ENCODE data around the gene BTBD17.
"Not testable (repeated sequence)": the region's sequence is repeated elsewhere in the genome, so short reads cannot be mapped to it uniquely, and the experiment has no call there.

BTBD17 gene, protein sequence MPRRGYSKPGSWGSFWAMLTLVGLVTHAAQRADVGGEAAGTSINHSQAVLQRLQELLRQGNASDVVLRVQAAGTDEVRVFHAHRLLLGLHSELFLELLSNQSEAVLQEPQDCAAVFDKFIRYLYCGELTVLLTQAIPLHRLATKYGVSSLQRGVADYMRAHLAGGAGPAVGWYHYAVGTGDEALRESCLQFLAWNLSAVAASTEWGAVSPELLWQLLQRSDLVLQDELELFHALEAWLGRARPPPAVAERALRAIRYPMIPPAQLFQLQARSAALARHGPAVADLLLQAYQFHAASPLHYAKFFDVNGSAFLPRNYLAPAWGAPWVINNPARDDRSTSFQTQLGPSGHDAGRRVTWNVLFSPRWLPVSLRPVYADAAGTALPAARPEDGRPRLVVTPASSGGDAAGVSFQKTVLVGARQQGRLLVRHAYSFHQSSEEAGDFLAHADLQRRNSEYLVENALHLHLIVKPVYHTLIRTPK

DNA sequence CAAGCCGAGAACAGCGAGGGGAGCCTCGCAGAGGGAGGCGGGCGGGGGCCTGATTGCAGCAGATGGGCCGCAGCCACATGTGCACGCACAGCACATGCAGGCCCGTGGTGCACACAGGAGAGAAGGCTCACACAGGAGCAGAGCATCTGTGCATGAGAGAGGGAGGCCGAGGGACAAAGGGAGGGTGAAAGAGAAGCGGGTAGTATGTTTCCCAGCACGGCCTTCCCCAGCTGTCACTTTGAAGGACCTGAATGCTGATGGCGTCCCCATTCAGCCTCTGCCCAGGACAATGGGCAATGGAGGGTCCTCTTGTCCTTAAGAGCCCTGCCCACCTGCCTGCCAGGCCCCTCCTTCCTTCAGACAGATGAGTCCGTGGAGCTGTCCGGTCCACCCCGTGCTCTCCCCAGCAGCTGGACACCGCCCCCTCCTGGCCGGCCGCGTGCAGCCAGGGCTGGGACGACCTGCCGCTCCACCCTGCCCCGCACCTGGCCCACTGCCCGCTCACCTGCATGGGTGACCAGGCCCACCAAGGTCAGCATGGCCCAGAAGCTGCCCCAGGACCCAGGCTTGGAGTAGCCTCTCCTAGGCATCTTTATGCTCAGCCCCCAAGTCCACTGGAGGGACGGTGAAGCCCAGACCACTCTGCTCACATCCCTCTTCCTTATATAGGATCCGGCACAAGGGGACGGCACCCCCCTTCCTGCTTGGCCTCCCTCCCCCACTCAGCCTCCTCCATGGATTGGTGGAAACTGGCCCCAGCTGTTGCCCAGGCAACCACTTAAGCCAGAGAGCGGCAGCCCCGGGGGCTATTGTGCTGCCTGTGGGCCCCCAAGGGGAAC lies at the start of gene BTBD17:
BTBD17 (minus strand) TSS at position 639 of the 839 bp plus-strand sequence; CDS start at position 590, 49 bp downstream.
- in situ Hi-C loops (cut with HindIII; ENCODE audit: low sequenced_read_pairs), result no loop called here

DNA sequence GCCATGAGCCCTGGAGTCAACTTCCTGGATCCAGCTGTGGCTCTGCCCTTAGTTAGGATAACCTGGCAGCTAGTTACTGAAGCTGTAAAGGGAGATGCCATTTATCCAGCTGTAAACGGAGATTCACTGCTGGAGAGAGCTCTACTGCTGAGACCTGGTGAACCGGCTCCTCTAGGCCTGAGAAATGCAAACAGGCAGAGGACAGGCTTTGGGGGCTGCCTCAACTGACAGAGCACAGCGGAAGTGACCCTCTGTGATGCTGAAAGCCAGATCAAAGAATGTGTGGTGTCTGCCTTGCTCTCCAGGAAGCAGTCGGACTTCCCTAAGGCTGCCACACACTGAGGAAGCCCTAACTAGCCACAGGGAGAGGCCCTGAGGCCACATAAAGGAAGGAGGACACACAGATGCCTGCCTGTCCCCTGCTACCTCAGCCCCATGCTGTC lies 48.4 kb upstream of the BTBD17 start:
- in situ Hi-C loops (cut with HindIII; ENCODE audit: low sequenced_read_pairs), result no loop called here

DNA sequence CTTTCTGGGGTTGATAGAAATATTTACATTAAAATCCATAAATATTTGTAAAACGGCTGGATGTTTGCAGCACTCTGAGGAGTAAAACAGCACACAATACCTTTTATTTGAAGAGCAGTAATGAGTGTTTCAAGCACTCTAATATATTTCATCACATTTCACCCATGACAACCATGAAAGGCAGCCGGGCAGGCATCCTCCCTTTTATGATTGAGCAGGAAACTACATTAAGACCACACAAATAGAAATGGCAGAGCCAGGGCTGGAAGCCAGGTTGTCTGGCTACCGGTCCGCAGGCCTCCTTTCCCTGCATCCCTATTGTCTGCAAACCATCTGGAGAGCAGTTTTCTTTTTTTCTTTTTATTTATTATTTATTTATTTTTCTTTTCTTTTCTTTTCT lies 47.1 kb upstream of the BTBD17 start:
- in situ Hi-C loops (cut with HindIII; ENCODE audit: low sequenced_read_pairs), result no loop called here

DNA sequence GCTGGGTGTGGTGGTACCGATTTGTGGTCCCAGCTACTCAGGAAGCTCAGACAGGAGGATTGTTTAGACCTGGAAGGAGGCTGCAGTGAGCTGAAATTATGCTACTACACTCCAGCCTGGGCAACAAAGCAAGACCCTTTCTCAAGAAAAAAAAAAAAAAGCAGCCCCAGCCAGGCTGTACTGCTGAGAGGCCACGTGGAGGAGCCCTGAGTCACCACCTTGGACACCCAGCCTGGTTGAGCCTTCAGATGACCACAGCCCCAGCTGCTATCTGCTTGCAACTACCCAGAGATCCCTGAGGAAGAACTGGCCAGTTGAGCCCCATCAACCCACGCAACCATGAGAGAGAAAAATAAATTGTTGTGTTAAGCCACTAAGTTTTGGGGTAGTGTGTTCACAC lies 46.6 kb upstream of the BTBD17 start:
- in situ Hi-C loops (cut with HindIII; ENCODE audit: low sequenced_read_pairs), result no loop called here

DNA sequence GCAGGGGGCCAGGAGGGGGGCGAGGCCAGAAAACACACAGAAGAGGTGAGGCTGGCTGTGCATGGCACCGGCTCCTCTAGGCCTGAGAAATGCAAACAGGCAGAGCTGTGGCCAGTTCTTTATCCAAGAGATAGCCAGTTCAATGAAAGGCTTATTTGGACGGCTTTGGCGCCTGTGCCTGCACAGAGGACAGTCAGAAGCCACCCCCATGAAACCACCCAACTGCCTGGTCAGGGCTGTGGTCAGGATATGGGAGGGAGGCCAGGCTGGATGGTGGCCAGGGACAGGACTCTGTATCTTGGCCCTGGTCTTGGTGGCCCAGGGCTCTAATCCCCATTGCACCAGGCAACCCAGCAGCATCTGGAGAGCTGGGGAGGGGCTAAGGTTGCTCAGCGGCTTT lies 45.7 kb upstream of the BTBD17 start:
- in situ Hi-C loops (cut with HindIII; ENCODE audit: low sequenced_read_pairs), result no loop called here

DNA sequence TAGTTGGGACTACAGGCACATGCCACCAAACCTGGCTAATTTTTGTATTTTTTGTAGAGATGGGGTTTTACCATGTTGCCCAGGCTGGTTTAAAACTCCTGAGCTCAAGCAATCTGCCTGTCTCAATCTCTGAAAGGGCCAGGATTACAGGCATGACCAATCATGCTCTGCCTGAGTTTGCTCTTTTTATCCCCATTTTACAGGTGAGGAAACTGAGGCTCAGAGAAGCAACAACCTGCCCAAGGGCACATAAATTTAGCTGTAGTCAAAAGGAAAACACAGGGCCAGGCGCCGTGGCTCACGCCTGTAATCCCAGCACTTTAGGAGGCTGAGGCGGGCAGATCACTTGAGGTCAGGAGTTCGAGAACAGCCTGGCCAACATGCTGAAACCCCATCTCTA lies 43.6 kb upstream of the BTBD17 start:
- in situ Hi-C loops (cut with HindIII; ENCODE audit: low sequenced_read_pairs), result not testable (repeated sequence)

DNA sequence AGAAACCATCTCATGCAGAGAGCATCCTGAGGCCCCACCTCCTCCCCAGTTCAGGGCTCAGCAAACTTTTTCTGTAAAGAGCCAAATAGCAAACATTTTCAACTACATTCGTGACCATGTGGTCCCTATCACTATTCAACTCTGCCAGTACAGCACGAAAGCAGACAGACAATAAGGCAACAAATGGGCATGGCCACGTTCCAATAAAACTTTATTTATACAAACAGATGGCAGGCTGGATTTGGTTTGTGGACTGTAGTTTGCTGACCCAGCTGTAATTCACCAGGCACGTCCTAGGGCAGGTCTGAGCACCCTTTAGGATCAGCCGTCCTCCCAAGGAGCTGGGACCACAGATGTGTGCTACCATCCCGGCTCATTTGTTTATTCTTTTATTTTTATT lies 43.1 kb upstream of the BTBD17 start:
- in situ Hi-C loops (cut with HindIII; ENCODE audit: low sequenced_read_pairs), result no loop called here

DNA sequence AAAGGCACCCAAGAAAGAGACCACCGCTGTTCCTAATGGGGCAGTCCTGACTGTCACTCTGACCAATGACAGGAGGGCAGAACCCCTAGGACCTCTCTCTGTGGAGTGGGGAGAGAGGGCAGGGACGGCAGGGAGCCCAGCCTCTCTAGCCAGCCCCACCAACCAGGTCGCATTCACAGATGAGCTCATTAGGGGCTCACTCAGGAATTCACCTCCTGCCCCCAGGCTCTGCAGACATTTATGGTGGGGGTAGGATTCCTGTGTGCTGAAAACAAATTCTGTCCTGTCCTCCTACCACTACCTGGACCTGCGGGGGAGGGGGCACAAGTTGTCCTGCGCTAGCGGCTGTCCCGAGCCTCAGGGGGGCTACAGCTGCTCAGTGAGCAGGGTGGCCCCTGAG lies 42.5 kb upstream of the BTBD17 start:
- in situ Hi-C loops (cut with HindIII; ENCODE audit: low sequenced_read_pairs), result no loop called here

DNA sequence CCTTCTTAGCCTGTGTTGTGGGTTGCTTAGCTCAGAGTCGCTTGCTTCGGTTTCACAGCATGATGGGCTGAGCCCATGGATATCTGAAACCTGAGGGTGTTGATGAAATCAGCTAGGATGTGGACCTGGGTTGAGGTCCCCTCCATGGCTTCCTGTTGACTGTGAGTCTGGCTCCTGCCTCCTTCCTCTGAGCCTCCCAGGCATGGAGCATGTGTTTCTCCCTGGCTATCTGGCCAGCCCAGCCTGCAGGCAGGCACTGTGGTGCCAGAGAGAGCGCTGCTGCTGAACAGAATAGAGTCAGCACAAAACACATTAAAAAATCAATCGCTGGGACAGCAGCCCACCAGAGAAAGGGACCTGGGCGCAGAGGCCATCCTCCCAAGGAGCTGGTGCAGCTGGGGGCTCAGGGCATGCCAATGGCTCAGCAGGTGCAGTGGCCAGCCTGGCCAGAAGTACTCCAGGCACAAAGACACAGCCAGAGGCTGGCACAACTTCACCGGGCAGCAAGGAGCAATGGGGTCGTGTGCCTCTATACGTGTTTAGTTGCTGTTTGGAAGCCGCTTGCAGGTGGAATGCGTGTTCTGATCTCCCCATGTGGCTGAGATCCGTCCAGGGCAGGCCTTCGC lies 42.0 kb upstream of the BTBD17 start:
- in situ Hi-C loops (cut with HindIII; ENCODE audit: low sequenced_read_pairs), result no loop called here

DNA sequence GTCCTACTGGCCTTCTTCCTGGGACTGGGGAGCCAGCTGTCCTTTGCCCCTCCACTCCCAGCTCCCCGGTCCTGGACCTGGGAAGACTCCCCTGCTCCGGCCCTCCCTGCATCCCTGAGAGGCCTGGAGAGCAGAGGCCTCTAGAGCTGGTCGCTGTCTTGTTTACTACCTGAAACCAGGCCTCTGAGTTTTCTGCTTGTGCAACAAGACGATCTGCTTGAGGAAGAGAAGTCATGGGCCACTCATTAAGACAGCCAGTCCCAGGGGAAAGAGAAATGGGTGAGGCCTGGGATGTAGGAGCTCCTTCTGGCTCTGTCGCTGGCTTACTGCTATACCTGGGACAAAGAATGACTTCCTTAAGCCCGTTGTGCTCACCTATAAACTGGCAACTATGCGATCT lies 40.4 kb upstream of the BTBD17 start:
- in situ Hi-C loops (cut with HindIII; ENCODE audit: low sequenced_read_pairs), result no loop called here

DNA sequence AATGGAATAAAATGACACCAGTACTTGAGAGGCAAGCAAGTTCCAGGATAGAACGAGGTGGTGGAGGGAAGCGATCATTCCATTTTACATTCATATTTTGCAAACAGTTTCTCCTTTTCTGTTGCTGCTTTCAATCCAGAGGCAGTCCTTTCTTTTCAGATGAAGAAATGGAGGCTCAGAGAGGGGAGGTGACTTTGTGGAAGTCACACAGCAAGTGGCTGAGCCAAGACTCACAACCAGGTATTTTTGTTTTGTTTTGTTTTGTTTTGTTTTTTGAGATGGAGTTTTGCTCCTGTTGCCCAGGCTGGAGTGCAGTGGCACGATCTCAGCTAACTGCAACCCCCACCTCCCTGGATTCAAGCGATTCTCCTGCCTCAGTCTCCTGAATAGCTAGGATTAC lies 34.9 kb upstream of the BTBD17 start:
- in situ Hi-C loops (cut with HindIII; ENCODE audit: low sequenced_read_pairs), result no loop called here

DNA sequence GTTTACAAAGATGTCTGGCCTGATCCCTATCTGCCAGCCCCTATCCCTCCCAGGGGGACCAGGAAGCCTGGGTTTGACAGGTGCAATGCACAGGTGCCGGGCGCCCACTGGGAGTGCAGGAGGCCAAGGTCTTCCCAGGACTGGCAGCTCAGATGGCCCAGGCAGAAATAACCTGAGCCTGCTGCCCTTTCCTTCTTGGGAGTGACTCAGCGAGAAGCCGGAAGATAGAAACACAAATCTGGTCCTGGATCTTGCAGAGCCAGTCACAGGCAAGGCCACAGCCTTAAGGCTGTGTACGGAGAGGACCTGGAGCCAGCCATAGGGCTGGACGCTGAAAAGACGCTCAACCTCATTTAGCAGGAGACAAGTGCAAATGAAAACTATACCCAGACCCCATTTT lies 33.3 kb upstream of the BTBD17 start:
- in situ Hi-C loops (cut with HindIII; ENCODE audit: low sequenced_read_pairs), result no loop called here

DNA sequence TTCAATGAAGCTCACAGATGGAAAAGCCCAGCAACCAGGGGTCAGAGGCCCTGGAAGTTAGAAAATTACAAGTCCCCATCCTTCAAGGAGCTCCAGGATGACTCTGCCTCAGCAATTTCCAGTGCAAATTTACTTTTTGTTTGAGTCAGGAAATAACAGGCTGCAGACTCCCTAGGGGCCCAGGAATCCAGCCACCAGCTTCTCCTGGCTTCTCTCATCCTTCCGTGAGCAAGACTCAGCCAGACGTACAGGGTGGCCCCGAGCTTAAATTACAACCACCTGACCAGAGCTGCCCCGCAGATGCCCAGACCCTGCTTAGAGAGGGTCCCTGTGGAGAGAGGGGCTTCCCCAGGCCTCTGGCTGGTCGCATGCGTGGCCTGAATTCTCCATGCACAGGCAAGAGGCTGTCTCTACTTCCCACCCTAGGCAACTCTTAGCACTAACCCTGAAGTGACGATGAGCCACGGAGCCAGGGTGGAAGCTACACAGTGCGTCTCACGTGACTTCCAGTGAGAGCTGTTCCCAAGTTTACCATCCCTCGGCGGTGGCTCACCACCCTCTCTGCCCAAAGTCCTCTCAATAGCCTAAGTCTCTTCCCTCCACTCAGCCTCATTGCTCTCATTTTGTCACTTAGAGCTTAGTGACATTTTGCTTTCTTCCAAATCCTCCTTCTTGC lies 32.7 kb upstream of the BTBD17 start:
- in situ Hi-C loops (cut with HindIII; ENCODE audit: low sequenced_read_pairs), result no loop called here

DNA sequence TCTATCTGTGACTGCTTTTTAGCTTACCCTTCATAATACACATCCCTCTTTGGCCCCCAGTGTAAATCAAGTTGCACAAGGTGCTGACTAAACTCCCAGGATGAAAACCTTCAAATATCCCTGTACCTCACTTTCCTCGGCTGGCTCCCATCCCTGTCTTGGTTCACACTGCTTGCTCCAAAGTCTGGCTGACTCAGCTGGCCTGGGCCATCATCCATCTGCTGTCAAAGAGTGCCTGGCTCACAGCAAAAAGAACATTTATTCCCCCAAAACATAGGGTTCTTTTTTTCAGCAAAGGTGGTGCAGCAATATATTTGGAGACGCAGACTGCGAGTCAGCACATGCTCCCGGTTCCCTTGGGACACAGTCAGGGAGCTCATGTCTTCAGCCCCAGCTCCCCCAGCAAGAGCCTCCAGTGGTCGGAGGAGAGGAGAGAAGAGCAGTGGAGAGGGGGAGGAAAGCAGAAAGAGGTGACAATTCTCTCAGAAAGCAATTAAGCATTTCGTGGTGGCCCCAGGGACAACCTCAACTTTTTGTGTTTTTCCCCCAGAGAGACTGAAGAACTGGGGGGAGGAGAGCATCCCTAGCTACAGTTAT lies 31.8 kb upstream of the BTBD17 start:
- in situ Hi-C loops (cut with HindIII; ENCODE audit: low sequenced_read_pairs), result no loop called here

DNA sequence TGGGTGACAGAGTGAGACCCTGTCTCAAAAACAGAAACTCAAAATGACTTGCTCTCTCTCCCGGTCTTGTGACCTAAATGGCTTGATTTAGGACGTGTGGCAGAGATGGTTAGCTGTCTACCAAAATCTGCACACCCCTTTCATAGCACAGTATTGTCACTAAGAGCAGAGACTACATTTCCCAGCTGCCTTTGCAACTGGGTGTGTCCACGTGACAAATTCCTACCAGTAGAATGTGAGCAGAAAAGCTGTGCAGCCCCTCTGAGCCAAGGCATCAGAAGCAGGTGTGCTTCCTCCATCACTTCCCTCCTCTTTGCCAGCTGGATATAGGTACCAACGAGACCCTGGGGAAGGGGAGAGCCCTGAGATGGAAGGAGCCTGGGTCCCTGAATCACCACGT lies 31.2 kb upstream of the BTBD17 start:
- in situ Hi-C loops (cut with HindIII; ENCODE audit: low sequenced_read_pairs), result no loop called here

DNA sequence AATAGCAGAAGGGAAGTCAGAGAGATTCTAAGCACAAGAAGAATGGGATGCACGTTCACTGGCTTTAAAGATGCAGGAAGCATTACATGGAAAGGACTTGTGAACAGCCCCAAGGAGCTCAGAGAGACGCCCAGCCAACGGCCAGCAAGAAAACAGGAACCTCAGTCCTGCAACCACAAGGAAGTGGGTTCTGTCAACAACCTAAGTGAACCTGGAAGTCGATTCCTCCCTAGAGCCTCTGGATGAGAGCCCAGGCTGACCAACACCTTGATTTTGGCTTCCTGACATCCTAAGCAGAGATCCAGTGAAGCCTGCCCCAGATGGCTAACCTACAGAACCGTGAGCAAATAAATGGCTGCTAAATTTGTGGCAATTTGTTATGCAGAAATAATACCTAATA lies 30.1 kb upstream of the BTBD17 start:
- in situ Hi-C loops (cut with HindIII; ENCODE audit: low sequenced_read_pairs), result no loop called here

DNA sequence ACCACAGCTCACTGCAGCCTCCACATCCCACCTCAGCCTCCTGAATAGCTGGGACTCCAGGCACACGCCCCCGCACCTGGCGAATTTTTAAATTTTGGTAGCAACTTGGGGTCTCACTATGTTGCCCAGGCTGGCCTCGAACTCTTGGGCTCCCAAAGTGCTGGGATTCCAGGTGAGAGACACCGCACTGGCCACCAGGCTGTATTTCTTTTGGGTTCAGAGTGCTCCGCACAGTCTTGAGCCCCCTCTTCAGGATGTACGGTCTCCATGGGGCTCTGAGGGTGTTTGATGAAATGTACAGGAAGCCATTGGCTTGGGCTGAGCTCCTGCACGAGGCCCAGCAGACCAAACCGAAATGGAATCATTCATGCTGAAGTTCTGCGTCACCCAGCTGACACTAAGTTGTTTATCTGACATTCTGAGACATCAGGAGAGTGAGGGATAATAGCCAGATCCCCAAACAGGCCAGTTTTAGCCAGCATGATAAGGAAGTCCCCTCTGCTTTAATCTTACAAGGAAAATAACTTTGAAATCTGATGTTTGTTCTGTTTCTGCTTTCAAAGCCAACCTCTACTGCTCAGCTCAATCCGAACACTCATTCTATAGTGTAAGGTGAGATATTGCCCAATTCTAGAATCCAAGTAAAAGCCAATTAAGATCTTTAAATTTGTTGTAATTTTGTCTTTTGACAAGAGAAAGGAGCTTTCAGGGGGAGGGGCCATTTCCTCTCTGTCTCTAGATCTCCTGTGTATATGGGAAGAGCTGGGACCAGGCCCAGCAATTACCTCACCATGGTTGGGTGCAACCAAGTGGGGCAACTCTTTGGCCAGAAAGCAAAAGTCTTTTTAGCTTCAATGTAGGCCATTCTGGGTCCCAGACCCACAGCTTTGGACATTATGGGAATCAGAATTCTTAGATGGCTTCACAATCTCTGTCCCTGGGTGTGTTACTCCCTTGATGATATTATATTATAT lies 29.3 kb upstream of the BTBD17 start:
- in situ Hi-C loops (cut with HindIII; ENCODE audit: low sequenced_read_pairs), result no loop called here

DNA sequence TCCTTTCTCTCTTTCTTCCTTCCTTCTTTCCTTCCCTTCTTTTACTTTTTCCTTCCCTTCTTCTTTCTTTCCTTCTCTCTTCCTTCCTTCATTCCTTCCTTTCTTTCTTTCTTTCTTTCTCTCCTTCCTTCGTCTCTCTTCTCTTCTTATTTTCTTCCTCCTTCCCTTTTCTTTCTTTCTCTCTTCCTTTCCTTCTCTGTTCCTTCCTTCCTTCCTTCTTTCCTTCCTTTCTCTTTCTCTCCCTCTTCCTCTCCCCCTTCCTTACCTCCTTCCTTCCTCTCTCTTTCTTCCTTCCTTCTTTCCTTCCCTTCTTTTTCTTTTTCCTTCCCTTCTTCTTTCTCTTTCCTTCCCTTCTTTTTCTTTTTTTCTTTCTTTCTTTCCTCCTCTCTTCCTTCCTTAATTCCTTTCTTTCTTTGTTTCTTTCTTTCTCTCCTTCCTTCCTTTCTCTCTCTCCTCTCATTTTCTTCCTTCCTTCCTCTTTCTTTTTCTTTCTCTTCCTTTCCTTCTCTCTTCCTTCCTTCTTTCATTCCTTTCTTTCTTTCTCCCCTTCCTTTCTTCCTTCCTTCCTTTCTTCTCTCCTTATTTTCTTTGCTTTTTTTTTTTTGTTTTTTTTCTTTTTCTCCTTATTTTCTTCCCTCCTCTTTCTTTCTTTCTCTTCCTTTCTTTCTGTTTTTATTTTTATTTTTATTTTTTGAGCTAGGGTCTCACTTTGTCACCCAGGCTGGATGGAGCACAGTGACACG lies 28.4 kb upstream of the BTBD17 start:
- in situ Hi-C loops (cut with HindIII; ENCODE audit: low sequenced_read_pairs), result no loop called here

Measured in DLD1 (cell line).